ENCODE results near the gene CPNE4. TPM values are rescaled to one million over a fixed set of nuclear protein-coding genes. Genes with fewer than 3 reads are reported as not detected.

CPNE4 gene
- total RNA-seq, 1 experiment from 2014 or later: 31.1 TPM

DNA sequence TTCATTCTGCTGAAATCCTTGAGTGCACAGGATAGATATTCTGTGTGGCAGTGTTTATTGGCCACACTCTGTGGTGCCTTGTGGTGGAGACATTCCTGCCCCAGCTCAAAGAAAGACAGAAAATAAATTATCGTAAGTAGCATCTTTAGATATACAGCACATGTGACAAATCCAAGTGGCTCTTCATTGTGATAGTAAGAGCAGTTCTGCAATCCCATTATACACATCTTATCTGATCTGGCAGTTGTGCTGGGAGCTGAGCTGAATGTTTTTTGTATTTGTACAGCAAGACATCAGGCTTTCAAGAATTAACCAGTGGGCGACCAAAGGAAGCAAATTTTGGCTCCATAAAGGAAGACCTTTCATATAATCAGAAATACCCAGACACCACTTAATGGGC is 296.7 kb downstream of the CPNE4 start:
- TF ChIP-seq, protein P1, sequence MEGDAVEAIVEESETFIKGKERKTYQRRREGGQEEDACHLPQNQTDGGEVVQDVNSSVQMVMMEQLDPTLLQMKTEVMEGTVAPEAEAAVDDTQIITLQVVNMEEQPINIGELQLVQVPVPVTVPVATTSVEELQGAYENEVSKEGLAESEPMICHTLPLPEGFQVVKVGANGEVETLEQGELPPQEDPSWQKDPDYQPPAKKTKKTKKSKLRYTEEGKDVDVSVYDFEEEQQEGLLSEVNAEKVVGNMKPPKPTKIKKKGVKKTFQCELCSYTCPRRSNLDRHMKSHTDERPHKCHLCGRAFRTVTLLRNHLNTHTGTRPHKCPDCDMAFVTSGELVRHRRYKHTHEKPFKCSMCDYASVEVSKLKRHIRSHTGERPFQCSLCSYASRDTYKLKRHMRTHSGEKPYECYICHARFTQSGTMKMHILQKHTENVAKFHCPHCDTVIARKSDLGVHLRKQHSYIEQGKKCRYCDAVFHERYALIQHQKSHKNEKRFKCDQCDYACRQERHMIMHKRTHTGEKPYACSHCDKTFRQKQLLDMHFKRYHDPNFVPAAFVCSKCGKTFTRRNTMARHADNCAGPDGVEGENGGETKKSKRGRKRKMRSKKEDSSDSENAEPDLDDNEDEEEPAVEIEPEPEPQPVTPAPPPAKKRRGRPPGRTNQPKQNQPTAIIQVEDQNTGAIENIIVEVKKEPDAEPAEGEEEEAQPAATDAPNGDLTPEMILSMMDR (IDR thresholded peaks at IDR 0.05; ENCODE audit: unreplicated experiment): no peak
- no peaks in the 10 kb centered on the region for H3K4me1 Mint-ChIP-seq (ENCODE audit: low read depth, unreplicated experiment)
- no peaks in the 10 kb centered on the region for H3K36me3 Mint-ChIP-seq (ENCODE audit: insufficient read depth, unreplicated experiment)
- H3K9me3 Mint-ChIP-seq (ENCODE audit: low read depth, unreplicated experiment): no peaks in the 10 kb centered on the region
- no peak overlapping the region for H3K27ac Mint-ChIP-seq (ENCODE audit: unreplicated experiment)
- intact Hi-C loops (cut with micrococcal nuclease; ENCODE audit: unreplicated experiment): no loop called here
- no TSS peak for BruUV-seq (replicated peaks)
- no peak overlapping the region for H3K4me3 Mint-ChIP-seq (ENCODE audit: low read depth, unreplicated experiment)
- H3K27me3 Mint-ChIP-seq (ENCODE audit: unreplicated experiment): no peaks in the 10 kb centered on the region
- DNase-seq: no peak
- CTCF ChIA-PET: no interaction called here

DNA sequence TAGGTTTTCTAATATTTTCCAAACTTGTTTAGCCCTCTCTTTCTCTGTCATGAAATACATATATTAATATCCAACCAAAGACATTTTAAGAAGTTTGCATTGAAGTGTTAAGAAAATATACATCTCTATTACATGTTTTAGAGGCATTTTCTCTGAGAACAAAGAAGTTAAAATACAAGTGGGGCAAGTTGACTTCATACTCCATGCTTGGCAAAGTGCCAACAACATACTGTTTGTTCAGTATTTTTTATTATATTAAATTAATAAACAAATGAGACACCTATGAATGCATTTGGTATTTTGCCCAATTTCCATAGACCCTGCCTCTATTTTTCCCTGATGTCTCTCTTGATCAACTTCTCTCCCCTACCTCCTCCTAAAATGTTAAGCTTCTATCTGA is 299.3 kb downstream of the CPNE4 start:
- Mint-ChIP-seq H3K4me3 (ENCODE audit: low read depth, unreplicated experiment) (no peak overlapping the region), H3K27me3 (ENCODE audit: unreplicated experiment) (no peaks in the 10 kb centered on the region), H3K4me1 (ENCODE audit: low read depth, unreplicated experiment) (no peaks in the 10 kb centered on the region), H3K9me3 (ENCODE audit: low read depth, unreplicated experiment) (no peaks in the 10 kb centered on the region), H3K36me3 (ENCODE audit: insufficient read depth, unreplicated experiment) (no peaks in the 10 kb centered on the region), H3K27ac (ENCODE audit: unreplicated experiment) (no peak overlapping the region)
- CTCF ChIA-PET: interaction anchor here (0.6 kb wide), 1 partner anchor 37 kb away, joined by 7 read pairs; no protein-coding TSS in a partner anchor
- no TSS peak for BruUV-seq (replicated peaks)
- TF ChIP-seq, protein P1 (IDR thresholded peaks at IDR 0.05; ENCODE audit: unreplicated experiment): no peak
- no peak for DNase-seq
- intact Hi-C loops (cut with micrococcal nuclease; ENCODE audit: unreplicated experiment): no loop called here

DNA sequence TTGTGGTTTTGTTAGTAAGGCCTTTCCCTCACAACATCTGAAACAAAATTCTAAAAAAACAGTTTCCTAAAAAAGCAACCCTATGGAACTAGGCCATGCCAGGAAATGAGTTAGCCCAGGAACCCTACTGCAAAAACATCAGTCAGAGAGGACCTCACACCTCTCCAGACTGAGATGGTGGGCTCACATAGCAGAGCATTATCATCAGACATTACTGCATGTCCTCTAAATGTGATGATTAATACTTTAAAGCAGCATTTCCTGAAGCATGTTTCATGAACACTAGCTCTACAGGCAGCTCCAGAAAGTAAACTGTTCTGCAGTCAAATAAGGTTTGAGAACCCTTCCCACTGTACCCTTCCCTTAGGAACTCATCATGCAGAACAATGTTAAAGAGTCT is 299.7 kb downstream of the CPNE4 start:
- H3K4me3 Mint-ChIP-seq (ENCODE audit: low read depth, unreplicated experiment): no peak overlapping the region
- TF ChIP-seq, protein P1 (IDR thresholded peaks at IDR 0.05; ENCODE audit: unreplicated experiment): no peak
- no TSS peak for BruUV-seq (replicated peaks)
- H3K9me3 Mint-ChIP-seq (ENCODE audit: low read depth, unreplicated experiment): no peaks in the 10 kb centered on the region
- no peak for DNase-seq
- H3K27me3 Mint-ChIP-seq (ENCODE audit: unreplicated experiment): no peaks in the 10 kb centered on the region
- H3K27ac Mint-ChIP-seq (ENCODE audit: unreplicated experiment): no peak overlapping the region
- no peaks in the 10 kb centered on the region for H3K36me3 Mint-ChIP-seq (ENCODE audit: insufficient read depth, unreplicated experiment)
- H3K4me1 Mint-ChIP-seq (ENCODE audit: low read depth, unreplicated experiment): no peaks in the 10 kb centered on the region
- CTCF ChIA-PET: interaction anchor here (0.6 kb wide), 1 partner anchor 37 kb away, joined by 7 read pairs; no protein-coding TSS in a partner anchor
- intact Hi-C loops (cut with micrococcal nuclease; ENCODE audit: unreplicated experiment): no loop called here

DNA sequence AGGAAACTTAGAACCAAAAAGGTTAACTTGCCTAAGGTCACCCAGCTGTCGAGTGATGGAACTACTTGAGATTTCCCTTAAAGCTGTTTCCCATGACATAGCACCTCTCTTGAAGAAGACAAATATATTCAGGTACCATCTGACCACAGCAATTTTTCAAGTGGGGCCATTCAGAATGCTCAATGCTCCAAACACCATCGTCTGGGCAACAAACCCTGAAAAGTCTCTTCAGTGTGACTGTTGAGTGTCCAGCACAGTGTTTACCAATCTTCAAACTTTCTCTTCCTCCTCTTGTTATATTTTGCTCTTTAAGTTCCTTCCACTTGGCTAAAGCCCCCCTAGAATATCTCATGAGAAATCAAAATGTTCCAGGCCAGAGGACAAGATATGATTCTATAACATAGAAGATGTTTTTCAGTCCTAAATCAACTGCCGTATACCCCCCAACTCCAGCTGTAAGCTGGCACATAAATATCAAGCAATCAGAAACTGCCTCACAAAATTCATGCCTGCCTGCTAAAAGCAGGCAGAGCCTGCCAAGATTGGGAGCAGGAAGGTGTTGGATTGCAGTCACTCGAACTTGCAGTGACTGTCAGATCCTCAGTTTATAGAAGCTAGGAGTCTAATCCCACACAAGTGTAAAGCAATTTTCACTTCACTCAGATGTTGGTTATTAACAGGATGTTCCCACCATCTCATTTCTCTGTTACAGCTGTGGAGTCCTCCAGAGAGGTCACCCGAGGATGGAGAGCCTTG is 301.6 kb downstream of the CPNE4 start:
- Mint-ChIP-seq H3K4me3 (ENCODE audit: low read depth, unreplicated experiment) (no peak overlapping the region), H3K9me3 (ENCODE audit: low read depth, unreplicated experiment) (no peaks in the 10 kb centered on the region), H3K27me3 (ENCODE audit: unreplicated experiment) (no peaks in the 10 kb centered on the region), H3K27ac (ENCODE audit: unreplicated experiment) (no peak overlapping the region), H3K36me3 (ENCODE audit: insufficient read depth, unreplicated experiment) (no peaks in the 10 kb centered on the region), H3K4me1 (ENCODE audit: low read depth, unreplicated experiment) (no peaks in the 10 kb centered on the region)
- intact Hi-C loops (cut with micrococcal nuclease; ENCODE audit: unreplicated experiment): no loop called here
- CTCF ChIA-PET: no interaction called here
- no peak for DNase-seq
- no TSS peak for BruUV-seq (replicated peaks)
- TF ChIP-seq, protein P1 (IDR thresholded peaks at IDR 0.05; ENCODE audit: unreplicated experiment): no peak
